Right atrium auricular region (tissue), 2 donors: ENCODE measurements around the gene HNRNPH2. TPM values are rescaled to one million over a fixed set of nuclear protein-coding genes. Genes with fewer than 3 reads are reported as not detected.

Experiments
- DNase-seq: peaks from one replicate; pipeline ENCODE4 v3.0.0-alpha.2; 2019; ENCODE audit warnings: low spot score
- H3K27ac ChIP-seq, 2 donors: fragments of 200-600 bp; sonication (generic); 1 replicate in 1 of 2; 2 replicates in 1 of 2; pipeline ENCODE4 v1.5.1; 2016 to 2019
- H3K27me3 ChIP-seq, 2 donors: fragments of 200-600 bp; sonication (generic); one replicate each; pipeline versions ENCODE4 v1.5.1 to v1.6.0; 2017 to 2019
- H3K36me3 ChIP-seq: fragments of 200-600 bp; sonication (generic); one replicate; pipeline ENCODE4 v1.5.1; 2016
- H3K4me1 ChIP-seq, 2 donors: fragments of 200-600 bp; sonication (generic); one replicate each; pipeline versions ENCODE4 v1.5.1 to v1.6.0; 2017 to 2019
- H3K4me3 ChIP-seq, 2 donors: fragments of 200-600 bp; sonication (generic); 1 replicate in 1 of 2; 2 replicates in 1 of 2; pipeline ENCODE4 v1.5.1; 2017 to 2019; ENCODE audit warnings: mild to moderate bottlenecking in 1 of 2, moderate library complexity in 1 of 2
- H3K9me3 ChIP-seq, 2 donors: fragments of 200-600 bp; sonication (generic); one replicate each; pipeline ENCODE4 v1.5.1; 2019
- CTCF ChIP-seq, 2 donors: fragments of 200-600 bp; sonication (generic); IDR thresholded peaks; one replicate each; pipeline ENCODE4 v1.5.1; 2019; ENCODE audit warnings: antibody characterized with exemption in 2 of 2
- total RNA-seq, 2 donors: library from RNA; depleted of rRNA; stranded (reverse); fragments of >200 nt; gene quantifications; one replicate each; pipeline ENCODE4 v1.1.0, GENCODE V29; 2016

The HNRNPH2 gene
- total RNA-seq, 2 donors from 2014 or later: 40.5 to 48.5 TPM

GRCh38 chrX:101450961-101451360 is 42.9 kb downstream of the HNRNPH2 start:
- no peaks in the 10 kb centered on the region for H3K27me3 ChIP-seq
- no peak overlapping the region for H3K27ac ChIP-seq
- H3K9me3 ChIP-seq: no peaks in the 10 kb centered on the region
- H3K4me1 ChIP-seq: no peaks in the 10 kb centered on the region
- DNase-seq: no peak
- no peak overlapping the region for H3K4me3 ChIP-seq
- no peaks in the 10 kb centered on the region for H3K36me3 ChIP-seq
- TF ChIP-seq CTCF (IDR thresholded peaks at IDR 0.05): no peak

GRCh38 chrX:101452056-101452455 is 44.0 kb downstream of the HNRNPH2 start:
- DNase-seq: no peak
- Histone ChIP-seq H3K4me1 (no peaks in the 10 kb centered on the region), H3K9me3 (no peaks in the 10 kb centered on the region), H3K36me3 (no peaks in the 10 kb centered on the region), H3K4me3 (no peak overlapping the region), H3K27me3 (no peaks in the 10 kb centered on the region), H3K27ac (no peak overlapping the region)
- TF ChIP-seq CTCF (IDR thresholded peaks at IDR 0.05): no peak

- H3K4me1 ChIP-seq: no peaks in the 10 kb centered on the region
- DNase-seq: no peak
Observed at GRCh38 chrX:101460669-101461068, 52.6 kb downstream of the HNRNPH2 start.

GRCh38 chrX:101462892-101463291 is 54.9 kb downstream of the HNRNPH2 start:
- Histone ChIP-seq H3K27ac (no peak overlapping the region), H3K36me3 (no peaks in the 10 kb centered on the region), H3K27me3 (no peaks in the 10 kb centered on the region), H3K4me1 (no peaks in the 10 kb centered on the region), H3K4me3 (no peak overlapping the region), H3K9me3 (no peaks in the 10 kb centered on the region)
- TF ChIP-seq CTCF (IDR thresholded peaks at IDR 0.05): peak in 1 of 2 donors; percentile 20
- no peak for DNase-seq

More at GRCh38 chrX:101460669-101461068, 52.6 kb downstream of the HNRNPH2 start:
- Histone ChIP-seq H3K27ac (no peak overlapping the region), H3K9me3 (no peaks in the 10 kb centered on the region), H3K4me3 (no peak overlapping the region), H3K27me3 (no peaks in the 10 kb centered on the region), H3K36me3 (no peaks in the 10 kb centered on the region)
- TF ChIP-seq CTCF (IDR thresholded peaks at IDR 0.05): no peak

Other genes with a start within 250 kb of the HNRNPH2 start
- under 1 TPM in 1 of 2 donors, not detected in 1; 0.04 TPM for gene DRP2, start 188.4 kb upstream of the HNRNPH2 start, total RNA-seq
- gene TAF7L, start 116.9 kb upstream of the HNRNPH2 start, total RNA-seq: not detected
- 1 to 10 TPM; 4.5 to 6.3 TPM for gene TIMM8A, start 59.5 kb upstream of the HNRNPH2 start, total RNA-seq
- 1 to 10 TPM; 2.1 to 2.4 TPM for gene BTK, start 22.0 kb upstream of the HNRNPH2 start, total RNA-seq
- 1,000 to 10,000 TPM in 1 of 2 donors, 100 to 1,000 TPM in 1; 495 to 1,021 TPM for gene RPL36A, start 17.2 kb upstream of the HNRNPH2 start, total RNA-seq
- gene GLA, start 297 bp upstream of the HNRNPH2 start, total RNA-seq: 10 to 100 TPM in 1 of 2 donors, 1 to 10 TPM in 1; 9.7 to 11.8 TPM
- gene ARMCX4, start 77.2 kb downstream of the HNRNPH2 start, total RNA-seq: 1 to 10 TPM; 5.9 to 9.5 TPM
- 10 to 100 TPM; 27.2 to 33.4 TPM for gene ARMCX1, start 142.3 kb downstream of the HNRNPH2 start, total RNA-seq
- gene ARMCX6, start 209.8 kb downstream of the HNRNPH2 start, total RNA-seq: 10 to 100 TPM; 12.3 to 18.9 TPM
- 10 to 100 TPM; 40.6 to 57.7 TPM for gene ARMCX3, start 214.9 kb downstream of the HNRNPH2 start, total RNA-seq